Measurements from ENCODE around the gene CCDC85A.

The CCDC85A gene

GRCh38 chr2:56192664-56193305, 9.0 kb downstream of the CCDC85A start:
- H3K4me3 ChIP-seq (replicated peaks; ENCODE audit: low read depth, low read length) = no peak overlapping the region
- DNase-seq (ENCODE audit: extremely low read depth, low read depth) = no peak
- TF ChIP-seq CTCF (IDR thresholded peaks at IDR 0.05; ENCODE audit: low read depth, low read length, missing control alignments) = no peak

GRCh38 chr2:56195563-56195962, 11.8 kb downstream of the CCDC85A start:
- TF ChIP-seq CTCF (IDR thresholded peaks at IDR 0.05; ENCODE audit: low read depth, low read length, missing control alignments) = no peak
- no peak overlapping the region for H3K4me3 ChIP-seq (replicated peaks; ENCODE audit: low read depth, low read length)
- DNase-seq (ENCODE audit: extremely low read depth, low read depth) = no peak

- no peak for DNase-seq (ENCODE audit: extremely low read depth, low read depth)
- no peak overlapping the region for H3K4me3 ChIP-seq (replicated peaks; ENCODE audit: low read depth, low read length)
- TF ChIP-seq CTCF (IDR thresholded peaks at IDR 0.05; ENCODE audit: low read depth, low read length, missing control alignments) = no peak
Observed at GRCh38 chr2:56197816-56198215, 14.0 kb downstream of the CCDC85A start.

- no peak for DNase-seq (ENCODE audit: extremely low read depth, low read depth)
Observed at GRCh38 chr2:56198936-56199335, 15.1 kb downstream of the CCDC85A start.

GRCh38 chr2:56199492-56199891, 15.7 kb downstream of the CCDC85A start:
- DNase-seq (ENCODE audit: extremely low read depth, low read depth) = no peak
- TF ChIP-seq CTCF (IDR thresholded peaks at IDR 0.05; ENCODE audit: low read depth, low read length, missing control alignments) = no peak

More at GRCh38 chr2:56198936-56199335, 15.1 kb downstream of the CCDC85A start:
- TF ChIP-seq CTCF (IDR thresholded peaks at IDR 0.05; ENCODE audit: low read depth, low read length, missing control alignments) = no peak
- no peak overlapping the region for H3K4me3 ChIP-seq (replicated peaks; ENCODE audit: low read depth, low read length)

GRCh38 chr2:56202381-56203121, 18.8 kb downstream of the CCDC85A start:
- no peak for TF ChIP-seq CTCF (IDR thresholded peaks at IDR 0.05; ENCODE audit: low read depth, low read length, missing control alignments)
- no peak overlapping the region for H3K4me3 ChIP-seq (replicated peaks; ENCODE audit: low read depth, low read length)
- no peak for DNase-seq (ENCODE audit: extremely low read depth, low read depth)

More at GRCh38 chr2:56199492-56199891, 15.7 kb downstream of the CCDC85A start:
- no peak overlapping the region for H3K4me3 ChIP-seq (replicated peaks; ENCODE audit: low read depth, low read length)

All from HFF-Myc (cell line).